H9 (cell line): ENCODE measurements around the gene MNS1. TPM values are rescaled to one million over a fixed set of nuclear protein-coding genes. Genes with fewer than 3 reads are reported as not detected.

ENCODE experiments used
- DNase-seq: peaks from one replicate; pipeline ENCODE4 v3.0.0-alpha.2; 2017
- H2AFZ ChIP-seq: one replicate; pipeline ENCODE4 v1.6.1; 2013; ENCODE audit warnings: mild to moderate bottlenecking, low read length, control low read depth, moderate library complexity
- H2AK5ac ChIP-seq: 2 replicates; pipeline ENCODE4 v1.6.1; 2013; ENCODE audit warnings: low read length, control low read depth, mixed read lengths; ENCODE audit not compliant: insufficient read length
- H2BK120ac ChIP-seq: one replicate; pipeline ENCODE4 v1.6.1; 2013; ENCODE audit warnings: low read depth, mild to moderate bottlenecking, low read length, control low read depth, inconsistent platforms; ENCODE audit not compliant: poor library complexity, severe bottlenecking
- H2BK12ac ChIP-seq: 2 replicates; pipeline ENCODE4 v1.6.1; 2013; ENCODE audit warnings: low read length, control low read depth, mixed read lengths, low read depth; ENCODE audit not compliant: insufficient read length
- H2BK15ac ChIP-seq: 2 replicates; pipeline ENCODE4 v1.6.1; 2013; ENCODE audit warnings: low read depth, low read length, control low read depth
- H2BK20ac ChIP-seq: one replicate; pipeline ENCODE4 v1.6.1; 2013; ENCODE audit warnings: low read depth, mild to moderate bottlenecking, low read length, control low read depth, inconsistent platforms; ENCODE audit not compliant: poor library complexity, severe bottlenecking
- H2BK5ac ChIP-seq: 2 replicates; pipeline ENCODE4 v1.6.1; 2013; ENCODE audit warnings: low read length, control low read depth, mixed read lengths; ENCODE audit not compliant: insufficient read length
- H3K14ac ChIP-seq: 2 replicates; pipeline ENCODE4 v1.6.1; 2013; ENCODE audit warnings: low read length, control low read depth; ENCODE audit not compliant: insufficient read depth
- H3K18ac ChIP-seq: 2 replicates; pipeline ENCODE4 v1.6.1; 2013; ENCODE audit warnings: low read depth, mild to moderate bottlenecking, mixed read lengths, low read length, control low read depth; ENCODE audit not compliant: insufficient read length
- H3K23ac ChIP-seq: 2 replicates; pipeline ENCODE4 v1.6.1; 2013; ENCODE audit warnings: low read length, control low read depth, mixed read lengths, low read depth; ENCODE audit not compliant: insufficient read length
- H3K23me2 ChIP-seq: 2 replicates; pipeline ENCODE4 v1.6.1; 2013; ENCODE audit warnings: low read depth, mild to moderate bottlenecking, mixed read lengths, low read length, control low read depth; ENCODE audit not compliant: insufficient read length, poor library complexity, severe bottlenecking
- H3K27ac ChIP-seq: 2 replicates; pipeline ENCODE4 v1.5.1; 2013; ENCODE audit warnings: low read length, control low read depth, mixed read lengths, low read depth; ENCODE audit not compliant: insufficient read length
- H3K27me3 ChIP-seq: 2 replicates; pipeline ENCODE4 v1.6.1; 2013; ENCODE audit warnings: low read length, control low read depth, inconsistent platforms; ENCODE audit not compliant: insufficient read depth
- H3K4ac ChIP-seq: 2 replicates; pipeline ENCODE4 v1.6.1; 2013; ENCODE audit warnings: low read depth, mild to moderate bottlenecking, control low read depth, inconsistent platforms, low read length, moderate library complexity
- H3K4me1 ChIP-seq: 2 replicates; pipeline ENCODE4 v1.6.1; 2013; ENCODE audit warnings: low read length, control low read depth, inconsistent platforms; ENCODE audit not compliant: insufficient read depth
- H3K4me2 ChIP-seq: 2 replicates; pipeline ENCODE4 v1.6.1; 2013; ENCODE audit warnings: low read length, control low read depth, mixed read lengths; ENCODE audit not compliant: insufficient read length, insufficient read depth
- H3K56ac ChIP-seq: 2 replicates; pipeline ENCODE4 v1.6.1; 2013; ENCODE audit warnings: low read depth, mild to moderate bottlenecking, mixed read lengths, low read length, control low read depth; ENCODE audit not compliant: insufficient read length
- H3K79me1 ChIP-seq: 2 replicates; pipeline ENCODE4 v1.6.1; 2013; ENCODE audit warnings: low read depth, mild to moderate bottlenecking, moderate library complexity, low read length, control low read depth, inconsistent platforms; ENCODE audit not compliant: insufficient read depth, poor library complexity, severe bottlenecking
- H3K79me2 ChIP-seq: 2 replicates; pipeline ENCODE4 v1.6.1; 2013; ENCODE audit warnings: low read length, control low read depth, inconsistent platforms; ENCODE audit not compliant: insufficient read depth
- H3K9ac ChIP-seq: 2 replicates; pipeline ENCODE4 v1.6.1; 2013; ENCODE audit warnings: low read length, control low read depth, mixed read lengths; ENCODE audit not compliant: insufficient read length; ENCODE audit errors: extremely low read depth
- H3K9me3 ChIP-seq: one replicate; pipeline ENCODE4 v1.6.1; 2013; ENCODE audit warnings: low read depth, low read length, inconsistent platforms; ENCODE audit not compliant: control insufficient read depth
- H3T11ph ChIP-seq: one replicate; pipeline ENCODE4 v1.6.1; 2013; ENCODE audit warnings: mild to moderate bottlenecking, low read length, control low read depth, inconsistent platforms
- H4K20me1 ChIP-seq: one replicate; pipeline ENCODE4 v1.6.1; 2013; ENCODE audit not compliant: control insufficient read depth, insufficient read length, insufficient read depth
- H4K5ac ChIP-seq: 2 replicates; pipeline ENCODE4 v1.6.1; 2013; ENCODE audit warnings: low read depth, mild to moderate bottlenecking, mixed read lengths, low read length, control low read depth; ENCODE audit not compliant: insufficient read length
- H4K8ac ChIP-seq: replicated peaks from 2 replicates; pipeline ENCODE4 v1.6.1; 2013; ENCODE audit warnings: low read length, control low read depth, mixed read lengths, low read depth; ENCODE audit not compliant: insufficient read length
- H4K91ac ChIP-seq: 2 replicates; pipeline ENCODE4 v1.6.1; 2013; ENCODE audit warnings: low read depth, mild to moderate bottlenecking, moderate library complexity, mixed read lengths, low read length, control low read depth; ENCODE audit not compliant: insufficient read length
- H3K27ac Mint-ChIP-seq, 3 experiments: 2 replicates in 2 of 3; 3 replicates in 1 of 3; pipeline ENCODE4 v1.8.0; 2020 to 2021; ENCODE audit warnings: mixed read lengths in 3 of 3, mild to moderate bottlenecking in 1 of 3, moderate library complexity in 1 of 3
- H3K27me3 Mint-ChIP-seq: 2 replicates; pipeline ENCODE4 v1.8.0; 2021; ENCODE audit warnings: low read depth, mild to moderate bottlenecking, moderate library complexity, mixed read lengths
- H3K36me3 Mint-ChIP-seq, 3 experiments: 2 replicates in 2 of 3; 3 replicates in 1 of 3; pipeline ENCODE4 v1.8.0; 2020 to 2021; ENCODE audit warnings: low read depth in 3 of 3, mixed read lengths in 3 of 3; ENCODE audit not compliant: insufficient read depth in 1 of 3
- H3K4me1 Mint-ChIP-seq, 2 experiments: 2 replicates each; pipeline ENCODE4 v1.8.0; 2020; ENCODE audit warnings: mixed read lengths in 2 of 2
- H3K4me3 Mint-ChIP-seq, 2 experiments: 2 replicates in 1 of 2; 3 replicates in 1 of 2; pipeline ENCODE4 v1.8.0; 2020 to 2021; ENCODE audit warnings: mild to moderate bottlenecking in 2 of 2, mixed read lengths in 2 of 2, moderate library complexity in 1 of 2
- H3K9me3 Mint-ChIP-seq, 2 experiments: 2 replicates in 1 of 2; 3 replicates in 1 of 2; pipeline ENCODE4 v1.8.0; 2020; ENCODE audit warnings: mild to moderate bottlenecking in 2 of 2, mixed read lengths in 2 of 2, moderate library complexity in 1 of 2
- WGBS: extraction: QIAGEN DNeasy Blood & Tissue Kit; methylation state at CpG from one replicate; pipeline ENCODE4 v1.1.7; 2013; ENCODE audit warnings: missing lambda C conversion rate, low lambda C conversion rate, mixed read lengths; ENCODE audit not compliant: insufficient read length; ENCODE audit errors: extremely low coverage; 5-methylcytosine and 5-hydroxymethylcytosine counted together
- total RNA-seq: library from RNA; stranded (reverse); gene quantifications from 2 replicates; pipeline ENCODE4 v1.2.1, GENCODE V29; 2021
- TF ChIP-seq, protein P1 (sequence below): fragments of 200-600 bp; sonication (generic); conservative IDR thresholded peaks from 3 replicates; pipeline ENCODE4 v1.8.0; 2021; ENCODE audit warnings: antibody characterized with exemption, mild to moderate bottlenecking

The MNS1 gene
- total RNA-seq, 1 experiment from 2014 or later = 4.2 TPM

DNA sequence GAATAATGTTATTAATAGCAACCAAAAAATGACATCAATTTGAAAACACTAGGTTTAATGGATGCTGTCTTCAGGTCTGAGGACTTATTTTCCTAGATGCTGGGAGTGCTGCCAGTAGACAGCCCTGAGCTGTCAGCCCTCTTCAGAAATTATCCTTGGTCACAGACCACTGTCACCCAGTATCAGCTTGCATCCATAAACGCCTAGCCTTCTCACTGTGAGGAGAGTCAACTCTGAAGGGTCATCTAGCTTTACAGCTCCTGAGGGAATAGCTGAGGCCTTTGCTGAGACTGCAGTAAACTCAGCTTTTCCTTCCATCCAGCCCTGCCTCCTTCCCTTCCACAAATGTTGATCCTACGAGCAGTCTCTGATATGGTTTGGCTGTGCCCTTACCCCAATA lies 19.4 kb upstream of the MNS1 start:
- H2BK5ac ChIP-seq = no peak overlapping the region
- H4K8ac ChIP-seq = no peak overlapping the region
- no peak overlapping the region for H3K23ac ChIP-seq
- no peak overlapping the region for H3K27ac Mint-ChIP-seq
- no peak overlapping the region for H2BK12ac ChIP-seq
- H3K9me3 ChIP-seq = no peaks in the 10 kb centered on the region
- H2BK15ac ChIP-seq = no peak overlapping the region
- H3T11ph ChIP-seq = no peak overlapping the region
- no peak overlapping the region for H3K4me3 Mint-ChIP-seq
- H3K4me2 ChIP-seq = no peak overlapping the region
- TF ChIP-seq, protein P1, sequence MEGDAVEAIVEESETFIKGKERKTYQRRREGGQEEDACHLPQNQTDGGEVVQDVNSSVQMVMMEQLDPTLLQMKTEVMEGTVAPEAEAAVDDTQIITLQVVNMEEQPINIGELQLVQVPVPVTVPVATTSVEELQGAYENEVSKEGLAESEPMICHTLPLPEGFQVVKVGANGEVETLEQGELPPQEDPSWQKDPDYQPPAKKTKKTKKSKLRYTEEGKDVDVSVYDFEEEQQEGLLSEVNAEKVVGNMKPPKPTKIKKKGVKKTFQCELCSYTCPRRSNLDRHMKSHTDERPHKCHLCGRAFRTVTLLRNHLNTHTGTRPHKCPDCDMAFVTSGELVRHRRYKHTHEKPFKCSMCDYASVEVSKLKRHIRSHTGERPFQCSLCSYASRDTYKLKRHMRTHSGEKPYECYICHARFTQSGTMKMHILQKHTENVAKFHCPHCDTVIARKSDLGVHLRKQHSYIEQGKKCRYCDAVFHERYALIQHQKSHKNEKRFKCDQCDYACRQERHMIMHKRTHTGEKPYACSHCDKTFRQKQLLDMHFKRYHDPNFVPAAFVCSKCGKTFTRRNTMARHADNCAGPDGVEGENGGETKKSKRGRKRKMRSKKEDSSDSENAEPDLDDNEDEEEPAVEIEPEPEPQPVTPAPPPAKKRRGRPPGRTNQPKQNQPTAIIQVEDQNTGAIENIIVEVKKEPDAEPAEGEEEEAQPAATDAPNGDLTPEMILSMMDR = no peak
- H3K23me2 ChIP-seq = no peaks in the 10 kb centered on the region
- H3K56ac ChIP-seq = no peak overlapping the region
- no peaks in the 10 kb centered on the region for H3K79me1 ChIP-seq
- no peak for DNase-seq
- no peak overlapping the region for H2BK120ac ChIP-seq
- peaks cover 9 to 12% (median 11%) of the 10 kb centered on the region in 3 experiments; a peak in 6 of 7 replicates for H3K36me3 Mint-ChIP-seq
- H3K4me1 Mint-ChIP-seq = no peaks in the 10 kb centered on the region
- no peak overlapping the region for H2AFZ ChIP-seq
- no peak overlapping the region for H3K9ac ChIP-seq
- H4K5ac ChIP-seq = no peak overlapping the region
- H2BK20ac ChIP-seq = no peak overlapping the region
- H3K27me3 Mint-ChIP-seq = no peaks in the 10 kb centered on the region
- H4K91ac ChIP-seq = no peak overlapping the region
- no peaks in the 10 kb centered on the region for H3K4me1 ChIP-seq
- no peaks in the 10 kb centered on the region for H4K20me1 ChIP-seq
- no peak overlapping the region for H3K14ac ChIP-seq
- H3K79me2 ChIP-seq = no peaks in the 10 kb centered on the region
- H3K27me3 ChIP-seq = no peaks in the 10 kb centered on the region
- no peak overlapping the region for H3K27ac ChIP-seq
- H2AK5ac ChIP-seq = no peak overlapping the region
- peaks cover 17 to 22% of the 10 kb centered on the region in 2 experiments for H3K9me3 Mint-ChIP-seq
- H3K4ac ChIP-seq = no peak overlapping the region
- no CpG with 5 or more reads among the region's 2 CpGs for WGBS
- no peak overlapping the region for H3K18ac ChIP-seq
